ENCODE results near the gene AGFG2. TPM values are rescaled to one million over a fixed set of nuclear protein-coding genes. Genes with fewer than 3 reads are reported as not detected.
A peak's percentile ranks its signal among the peaks of the same experiment; 100 is the strongest.

Gene AGFG2
- total RNA-seq, 1 experiment from 2014 or later = 42.5 TPM

DNA sequence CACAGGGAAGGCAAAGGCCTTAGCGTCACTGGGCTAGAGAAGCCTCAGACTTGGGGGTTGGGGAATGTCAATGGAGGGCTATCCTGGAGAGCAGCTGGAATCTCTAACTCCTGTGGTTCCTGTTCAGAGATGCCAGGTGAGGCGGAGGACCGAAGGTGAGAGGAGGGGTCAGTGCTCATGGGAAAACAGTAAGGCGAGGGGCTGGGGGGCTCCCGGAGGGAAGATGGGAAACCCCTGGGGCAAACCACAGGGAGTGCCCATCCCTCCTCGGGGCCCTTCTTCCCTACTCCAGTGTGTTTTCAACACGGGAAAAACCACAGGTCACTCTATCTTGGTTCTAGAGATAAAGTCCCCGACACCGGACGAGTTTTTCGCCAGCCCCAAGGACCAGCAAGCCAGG lies 43.6 kb downstream of the AGFG2 start:
- no TSS peak for BruUV-seq (replicated peaks)
- H3K27ac ChIP-seq (ENCODE audit: low read length) = no peak overlapping the region
- in situ Hi-C loops (cut with HindIII; ENCODE audit: low pct_unique_long_range_greater_than_20kb, low sequenced_read_pairs) (no loop called here), intact Hi-C loops (cut with micrococcal nuclease; ENCODE audit: unreplicated experiment) (no loop called here)
- H3K36me3 ChIP-seq (ENCODE audit: control insufficient read depth, insufficient read depth, low read length) = peaks cover 9% of the 10 kb centered on the region; the same call in 1 of the 2 replicates
- no peaks in the 10 kb centered on the region for H3K27me3 ChIP-seq (ENCODE audit: control insufficient read depth, insufficient read depth, low read length)
- DNase-seq (ENCODE audit: low read depth, low spot score) (no peak), ATAC-seq (no peak)
- CTCF ChIA-PET = no interaction called here
- TF ChIP-seq TCF7L2 (IDR thresholded peaks at IDR 0.05; ENCODE audit: low read depth, low read length) (no peak), POLR2AphosphoS5 (IDR thresholded peaks at IDR 0.05; ENCODE audit: low read depth, low read length) (no peak), SIN3A (IDR thresholded peaks at IDR 0.05; ENCODE audit: borderline replicate concordance, insufficient read depth, low read depth, low read length) (no peak)
- TF ChIP-seq, protein P1, sequence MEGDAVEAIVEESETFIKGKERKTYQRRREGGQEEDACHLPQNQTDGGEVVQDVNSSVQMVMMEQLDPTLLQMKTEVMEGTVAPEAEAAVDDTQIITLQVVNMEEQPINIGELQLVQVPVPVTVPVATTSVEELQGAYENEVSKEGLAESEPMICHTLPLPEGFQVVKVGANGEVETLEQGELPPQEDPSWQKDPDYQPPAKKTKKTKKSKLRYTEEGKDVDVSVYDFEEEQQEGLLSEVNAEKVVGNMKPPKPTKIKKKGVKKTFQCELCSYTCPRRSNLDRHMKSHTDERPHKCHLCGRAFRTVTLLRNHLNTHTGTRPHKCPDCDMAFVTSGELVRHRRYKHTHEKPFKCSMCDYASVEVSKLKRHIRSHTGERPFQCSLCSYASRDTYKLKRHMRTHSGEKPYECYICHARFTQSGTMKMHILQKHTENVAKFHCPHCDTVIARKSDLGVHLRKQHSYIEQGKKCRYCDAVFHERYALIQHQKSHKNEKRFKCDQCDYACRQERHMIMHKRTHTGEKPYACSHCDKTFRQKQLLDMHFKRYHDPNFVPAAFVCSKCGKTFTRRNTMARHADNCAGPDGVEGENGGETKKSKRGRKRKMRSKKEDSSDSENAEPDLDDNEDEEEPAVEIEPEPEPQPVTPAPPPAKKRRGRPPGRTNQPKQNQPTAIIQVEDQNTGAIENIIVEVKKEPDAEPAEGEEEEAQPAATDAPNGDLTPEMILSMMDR (IDR thresholded peaks at IDR 0.05) = no peak
- TF ChIP-seq, protein P2, sequence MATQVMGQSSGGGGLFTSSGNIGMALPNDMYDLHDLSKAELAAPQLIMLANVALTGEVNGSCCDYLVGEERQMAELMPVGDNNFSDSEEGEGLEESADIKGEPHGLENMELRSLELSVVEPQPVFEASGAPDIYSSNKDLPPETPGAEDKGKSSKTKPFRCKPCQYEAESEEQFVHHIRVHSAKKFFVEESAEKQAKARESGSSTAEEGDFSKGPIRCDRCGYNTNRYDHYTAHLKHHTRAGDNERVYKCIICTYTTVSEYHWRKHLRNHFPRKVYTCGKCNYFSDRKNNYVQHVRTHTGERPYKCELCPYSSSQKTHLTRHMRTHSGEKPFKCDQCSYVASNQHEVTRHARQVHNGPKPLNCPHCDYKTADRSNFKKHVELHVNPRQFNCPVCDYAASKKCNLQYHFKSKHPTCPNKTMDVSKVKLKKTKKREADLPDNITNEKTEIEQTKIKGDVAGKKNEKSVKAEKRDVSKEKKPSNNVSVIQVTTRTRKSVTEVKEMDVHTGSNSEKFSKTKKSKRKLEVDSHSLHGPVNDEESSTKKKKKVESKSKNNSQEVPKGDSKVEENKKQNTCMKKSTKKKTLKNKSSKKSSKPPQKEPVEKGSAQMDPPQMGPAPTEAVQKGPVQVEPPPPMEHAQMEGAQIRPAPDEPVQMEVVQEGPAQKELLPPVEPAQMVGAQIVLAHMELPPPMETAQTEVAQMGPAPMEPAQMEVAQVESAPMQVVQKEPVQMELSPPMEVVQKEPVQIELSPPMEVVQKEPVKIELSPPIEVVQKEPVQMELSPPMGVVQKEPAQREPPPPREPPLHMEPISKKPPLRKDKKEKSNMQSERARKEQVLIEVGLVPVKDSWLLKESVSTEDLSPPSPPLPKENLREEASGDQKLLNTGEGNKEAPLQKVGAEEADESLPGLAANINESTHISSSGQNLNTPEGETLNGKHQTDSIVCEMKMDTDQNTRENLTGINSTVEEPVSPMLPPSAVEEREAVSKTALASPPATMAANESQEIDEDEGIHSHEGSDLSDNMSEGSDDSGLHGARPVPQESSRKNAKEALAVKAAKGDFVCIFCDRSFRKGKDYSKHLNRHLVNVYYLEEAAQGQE (IDR thresholded peaks at IDR 0.05; ENCODE audit: insufficient read depth in 1 of 2, low read depth in 2 of 2, low read length in 1 of 2) = no peak
- peaks cover 12% of the 10 kb centered on the region for H3K4me1 ChIP-seq (ENCODE audit: control insufficient read depth, insufficient read depth, low read length)
- no peaks in the 10 kb centered on the region for H3K9me3 ChIP-seq (ENCODE audit: control insufficient read depth, insufficient read depth, low read depth, low read length)
- POLR2A ChIA-PET = no interaction called here
- H3K4me3 ChIP-seq (ENCODE audit: low read depth in 2 of 2, low read length in 2 of 2) = no peak overlapping the region

DNA sequence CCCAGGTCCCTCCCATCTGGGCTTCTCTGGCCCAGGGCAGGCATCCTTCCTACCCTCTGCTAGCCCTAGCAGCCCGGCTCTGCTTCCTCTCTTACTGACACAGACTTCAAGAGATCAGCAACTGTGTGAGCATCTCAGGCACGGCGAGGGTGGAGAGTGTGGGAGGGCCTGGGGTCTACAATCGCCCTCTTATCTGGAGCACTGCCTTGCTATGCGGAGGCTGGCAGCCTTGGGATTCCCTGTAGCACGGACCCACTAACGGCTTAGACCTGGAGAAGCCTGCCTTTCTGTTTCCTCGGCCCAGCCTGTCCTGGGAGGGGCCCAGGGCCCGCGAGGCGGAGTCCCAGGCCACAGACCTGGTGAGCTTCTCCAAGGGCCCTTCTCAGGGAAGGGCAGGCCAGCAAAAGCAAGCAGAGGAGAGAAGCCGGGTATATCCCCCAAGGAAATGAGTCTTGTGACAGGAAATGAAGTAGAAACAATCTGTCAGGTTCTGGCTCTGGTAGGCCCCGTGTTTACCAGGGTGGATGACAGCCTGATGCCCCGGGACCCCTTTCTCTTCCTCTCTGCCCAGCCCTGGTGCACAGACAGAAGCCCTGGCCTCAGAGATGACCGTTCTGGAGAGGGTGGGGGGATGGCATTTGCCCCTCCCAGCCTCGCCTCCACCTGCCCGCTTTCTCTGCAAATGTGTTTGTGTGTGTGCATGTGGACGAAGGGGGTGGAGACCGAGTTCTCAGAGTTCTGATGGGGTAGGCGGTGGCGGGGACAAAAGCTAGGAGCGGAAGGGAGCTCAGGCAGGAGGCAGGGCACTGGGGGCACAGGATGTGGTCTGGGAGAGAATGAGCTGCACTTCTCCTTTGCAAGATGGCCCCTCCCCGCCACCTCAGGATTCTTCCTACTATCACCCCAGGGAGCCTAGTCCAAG lies 44.4 kb downstream of the AGFG2 start:
- peaks cover 12% of the 10 kb centered on the region for H3K4me1 ChIP-seq (ENCODE audit: control insufficient read depth, insufficient read depth, low read length)
- intact Hi-C loops (cut with micrococcal nuclease; ENCODE audit: unreplicated experiment) (no loop called here), in situ Hi-C loops (cut with HindIII; ENCODE audit: low pct_unique_long_range_greater_than_20kb, low sequenced_read_pairs) (no loop called here)
- DNase-seq (ENCODE audit: low read depth, low spot score) (no peak), ATAC-seq (no peak)
- TF ChIP-seq TCF7L2 (IDR thresholded peaks at IDR 0.05; ENCODE audit: low read depth, low read length) (no peak), SIN3A (IDR thresholded peaks at IDR 0.05; ENCODE audit: borderline replicate concordance, insufficient read depth, low read depth, low read length) (no peak), POLR2AphosphoS5 (IDR thresholded peaks at IDR 0.05; ENCODE audit: low read depth, low read length) (no peak)
- TF ChIP-seq, protein P1 (IDR thresholded peaks at IDR 0.05) = no peak
- TF ChIP-seq, protein P2 (IDR thresholded peaks at IDR 0.05; ENCODE audit: insufficient read depth in 1 of 2, low read depth in 2 of 2, low read length in 1 of 2) = no peak
- H3K36me3 ChIP-seq (ENCODE audit: control insufficient read depth, insufficient read depth, low read length) = peaks cover 9% of the 10 kb centered on the region; the same call in 1 of the 2 replicates
- no peak overlapping the region for H3K27ac ChIP-seq (ENCODE audit: low read length)
- CTCF ChIA-PET = interaction anchor here (0.6 to 0.8 kb wide), 2 partner anchors 49 to 178 kb away, joined by 3 to 5 read pairs; no protein-coding TSS in a partner anchor
- H3K4me3 ChIP-seq (ENCODE audit: low read depth in 2 of 2, low read length in 2 of 2) = no peak overlapping the region
- H3K9me3 ChIP-seq (ENCODE audit: control insufficient read depth, insufficient read depth, low read depth, low read length) = no peaks in the 10 kb centered on the region
- POLR2A ChIA-PET = no interaction called here
- TSS peak; percentile 26 for BruUV-seq (replicated peaks)
- no peaks in the 10 kb centered on the region for H3K27me3 ChIP-seq (ENCODE audit: control insufficient read depth, insufficient read depth, low read length)

Data from Panc1 (cell line).